GM10266 (cell line): Measurements from ENCODE around the gene HCAR3.
"Not testable (repeated sequence)": the region's sequence is repeated elsewhere in the genome, so short reads cannot be mapped to it uniquely, and the experiment has no call there.

Experiments
- DNase-seq: peaks from one replicate; pipeline ENCODE4 v3.0.0; 2012; ENCODE audit errors: extremely low spot score
- CTCF ChIP-seq: IDR thresholded peaks from 2 replicates; pipeline ENCODE4 v1.5.1; 2012; ENCODE audit warnings: mild to moderate bottlenecking, low read depth; ENCODE audit not compliant: control insufficient read depth, insufficient read depth; ENCODE audit errors: missing control alignments

The HCAR3 gene

GRCh38 chr12:122716658-122717057 lies at the start of gene HCAR3:
Gene HCAR3 (minus strand): TSS chr12:122716811. CDS start chr12:122716737, 74 bp downstream.
- DNase-seq = not testable (repeated sequence)

- no peak for TF ChIP-seq CTCF
- no peak for DNase-seq
Measured at GRCh38 chr12:122757568-122757967, 41.0 kb upstream of the HCAR3 start.

- no peak for DNase-seq
- TF ChIP-seq CTCF = no peak
Measured at GRCh38 chr12:122754790-122755189, 38.2 kb upstream of the HCAR3 start.

- DNase-seq = no peak
- no peak for TF ChIP-seq CTCF
Measured at GRCh38 chr12:122753319-122753650, 36.7 kb upstream of the HCAR3 start.

GRCh38 chr12:122752464-122753318 lies 36.1 kb upstream of the HCAR3 start, which contains the start of gene DENR:
Gene DENR (plus strand): TSS chr12:122752824. CDS start chr12:122753702, 878 bp downstream.
- peak; percentile 98 for TF ChIP-seq CTCF

GRCh38 chr12:122750781-122751515 lies 34.3 kb upstream of the HCAR3 start:
- DNase-seq = not testable (repeated sequence)

More at GRCh38 chr12:122752464-122753318, 36.1 kb upstream of the HCAR3 start, which contains the start of gene DENR:
- DNase-seq = peak; percentile 93

GRCh38 chr12:122749569-122750332 lies 33.1 kb upstream of the HCAR3 start:
- TF ChIP-seq CTCF = no peak
- DNase-seq = no peak
